K562 (cell line): ENCODE data around the gene LMBR1. TPM values are rescaled to one million over a fixed set of nuclear protein-coding genes. Genes with fewer than 3 reads are reported as not detected.

Experiments used
- polyA plus RNA-seq, 8 experiments: library from polyadenylated mRNA; depleted of rRNA in 4 of 8; stranded (reverse) in 5 of 8; unstranded in 3 of 8; fragments of >200 nt; fragmentation: Nextera tagmentation in 2 of 8; fragmentation: Illumina TruSeq in 1 of 8; extraction: Ambion mirVana in 2 of 8; extraction: Trizol in 1 of 8; gene quantifications; 2 replicates each; pipeline versions ENCODE4 v1.2.1 to v1.2.3, GENCODE V29; 2011 to 2014; ENCODE audit warnings: inconsistent platforms in 1 of 8, missing spikeins in 1 of 8
- total RNA-seq, 7 experiments: library from RNA; depleted of rRNA in 6 of 7; stranded (reverse); fragments of >200 nt in 6 of 7; fragmentation: Illumina TruSeq in 2 of 7; extraction: Trizol in 2 of 7; gene quantifications; 2 replicates each; pipeline versions ENCODE4 v1.2.1 to v1.2.3, GENCODE V29; 2011 to 2021; ENCODE audit warnings: low replicate concordance in 1 of 7
- TF ChIP-seq, protein P1 (sequence below), 2 experiments: fragments of 450-650 bp; IDR thresholded peaks; 2 replicates each; pipeline ENCODE4 v1.6.1; 2016; ENCODE audit warnings: mild to moderate bottlenecking in 2 of 2, borderline replicate concordance in 1 of 2, low read depth in 1 of 2, moderate library complexity in 1 of 2
- TF ChIP-seq, protein P2 (sequence below): fragments of 150-350 bp; IDR thresholded peaks from 2 replicates; pipeline ENCODE4 v1.6.1; 2014; ENCODE audit warnings: low read depth, mild to moderate bottlenecking, low read length, borderline replicate concordance
- TF ChIP-seq, protein P3 (sequence below): fragments of 250-450 bp; sonication (Bioruptor Pico); IDR thresholded peaks from 2 replicates; pipeline ENCODE4 v1.4.0; 2020; ENCODE audit warnings: mild to moderate bottlenecking, moderate library complexity

LMBR1 gene
- total and polyA plus RNA-seq, 9 of the 15 experiments (the other 6 are each of a cell fraction or from before 2014, with no cell fraction given) = 7.7 to 90.0 (median 59.9) TPM

DNA sequence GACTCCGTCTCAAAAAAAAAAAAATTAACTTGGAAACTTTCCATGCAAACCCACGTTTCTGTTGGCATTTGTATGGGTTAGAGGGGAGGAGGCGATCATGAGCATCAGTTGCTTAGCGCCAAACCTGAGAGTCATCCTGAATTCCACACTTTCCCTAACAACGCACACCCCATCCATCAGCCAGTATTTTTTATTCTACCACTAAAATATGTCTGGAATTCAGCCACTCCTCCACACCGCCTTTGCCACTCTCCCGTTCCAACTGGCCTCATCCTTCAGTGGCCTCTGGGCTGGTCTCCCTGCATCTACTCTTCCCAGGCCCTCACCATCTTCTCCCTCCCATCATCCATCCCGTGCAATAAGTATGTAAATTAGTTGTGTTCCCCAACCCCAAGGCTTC is 4.7 kb upstream of the LMBR1 start (continued):
- TF ChIP-seq, protein P1, sequence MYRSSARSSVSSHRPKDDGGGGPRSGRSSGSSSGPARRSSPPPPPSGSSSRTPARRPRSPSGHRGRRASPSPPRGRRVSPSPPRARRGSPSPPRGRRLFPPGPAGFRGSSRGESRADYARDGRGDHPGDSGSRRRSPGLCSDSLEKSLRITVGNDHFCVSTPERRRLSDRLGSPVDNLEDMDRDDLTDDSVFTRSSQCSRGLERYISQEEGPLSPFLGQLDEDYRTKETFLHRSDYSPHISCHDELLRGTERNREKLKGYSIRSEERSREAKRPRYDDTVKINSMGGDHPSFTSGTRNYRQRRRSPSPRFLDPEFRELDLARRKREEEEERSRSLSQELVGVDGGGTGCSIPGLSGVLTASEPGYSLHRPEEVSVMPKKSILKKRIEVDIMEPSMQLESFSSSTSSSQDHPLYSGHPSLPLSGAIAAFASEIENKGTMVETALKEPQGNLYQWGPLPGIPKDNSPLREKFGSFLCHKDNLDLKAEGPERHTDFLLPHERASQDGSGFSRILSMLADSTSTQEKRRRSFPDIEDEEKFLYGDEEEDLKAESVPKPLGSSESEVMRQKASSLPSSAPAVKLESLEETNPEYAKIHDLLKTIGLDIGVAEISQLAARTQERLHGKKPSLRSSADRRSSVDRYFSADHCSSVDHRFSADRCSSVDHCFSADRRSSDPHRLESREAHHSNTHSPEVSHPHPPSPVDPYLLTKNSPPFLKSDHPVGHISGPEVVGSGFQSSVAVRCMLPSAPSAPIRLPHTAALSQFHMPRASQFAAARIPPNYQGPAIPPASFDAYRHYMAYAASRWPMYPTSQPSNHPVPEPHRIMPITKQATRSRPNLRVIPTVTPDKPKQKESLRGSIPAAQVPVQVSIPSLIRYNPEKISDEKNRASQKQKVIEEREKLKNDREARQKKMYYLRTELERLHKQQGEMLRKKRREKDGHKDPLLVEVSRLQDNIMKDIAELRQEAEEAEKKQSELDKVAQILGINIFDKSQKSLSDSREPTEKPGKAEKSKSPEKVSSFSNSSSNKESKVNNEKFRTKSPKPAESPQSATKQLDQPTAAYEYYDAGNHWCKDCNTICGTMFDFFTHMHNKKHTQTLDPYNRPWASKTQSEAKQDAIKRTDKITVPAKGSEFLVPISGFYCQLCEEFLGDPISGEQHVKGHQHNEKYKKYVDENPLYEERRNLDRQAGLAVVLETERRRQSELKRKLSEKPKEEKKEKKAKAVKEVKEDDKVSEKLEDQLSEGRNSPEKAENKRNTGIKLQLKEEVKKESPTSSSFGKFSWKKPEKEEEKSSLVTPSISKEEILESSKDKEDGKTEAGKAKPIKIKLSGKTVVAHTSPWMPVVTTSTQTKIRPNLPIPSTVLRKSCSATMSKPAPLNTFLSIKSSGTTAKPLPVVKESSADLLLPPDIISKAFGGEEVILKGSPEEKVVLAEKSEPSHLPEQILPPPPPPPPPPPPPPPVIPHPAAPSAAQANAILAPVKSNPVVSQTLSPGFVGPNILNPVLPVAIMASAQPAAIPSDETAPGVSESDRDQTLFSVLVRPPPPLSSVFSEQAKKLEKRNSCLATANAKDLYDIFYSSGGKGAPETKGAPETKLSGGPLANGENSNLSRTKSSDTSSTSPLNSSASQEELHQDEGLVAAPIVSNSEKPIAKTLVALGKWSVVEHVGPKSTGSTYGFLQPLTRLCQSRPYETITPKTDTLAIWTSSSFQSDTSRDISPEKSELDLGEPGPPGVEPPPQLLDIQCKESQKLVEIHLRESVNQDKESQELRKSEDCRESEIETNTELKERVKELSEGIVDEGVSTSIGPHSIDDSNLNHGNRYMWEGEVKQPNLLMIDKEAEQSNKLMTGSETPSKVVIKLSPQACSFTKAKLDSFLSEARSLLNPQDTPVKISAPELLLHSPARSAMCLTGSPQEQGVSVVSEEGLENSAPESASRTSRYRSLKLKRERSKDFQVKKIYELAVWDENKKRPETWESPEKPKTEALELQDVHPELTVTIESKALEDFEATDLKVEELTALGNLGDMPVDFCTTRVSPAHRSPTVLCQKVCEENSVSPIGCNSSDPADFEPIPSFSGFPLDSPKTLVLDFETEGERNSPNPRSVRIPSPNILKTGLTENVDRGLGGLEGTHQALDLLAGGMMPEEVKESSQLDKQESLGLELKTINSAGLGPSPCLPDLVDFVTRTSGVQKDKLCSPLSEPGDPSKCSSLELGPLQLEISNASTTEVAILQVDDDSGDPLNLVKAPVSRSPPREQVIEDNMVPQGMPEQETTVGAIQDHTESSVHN (IDR thresholded peaks at IDR 0.05; ENCODE audit: borderline replicate concordance in 1 of 2, low read depth in 1 of 2) = no peak
- TF ChIP-seq, protein P2, sequence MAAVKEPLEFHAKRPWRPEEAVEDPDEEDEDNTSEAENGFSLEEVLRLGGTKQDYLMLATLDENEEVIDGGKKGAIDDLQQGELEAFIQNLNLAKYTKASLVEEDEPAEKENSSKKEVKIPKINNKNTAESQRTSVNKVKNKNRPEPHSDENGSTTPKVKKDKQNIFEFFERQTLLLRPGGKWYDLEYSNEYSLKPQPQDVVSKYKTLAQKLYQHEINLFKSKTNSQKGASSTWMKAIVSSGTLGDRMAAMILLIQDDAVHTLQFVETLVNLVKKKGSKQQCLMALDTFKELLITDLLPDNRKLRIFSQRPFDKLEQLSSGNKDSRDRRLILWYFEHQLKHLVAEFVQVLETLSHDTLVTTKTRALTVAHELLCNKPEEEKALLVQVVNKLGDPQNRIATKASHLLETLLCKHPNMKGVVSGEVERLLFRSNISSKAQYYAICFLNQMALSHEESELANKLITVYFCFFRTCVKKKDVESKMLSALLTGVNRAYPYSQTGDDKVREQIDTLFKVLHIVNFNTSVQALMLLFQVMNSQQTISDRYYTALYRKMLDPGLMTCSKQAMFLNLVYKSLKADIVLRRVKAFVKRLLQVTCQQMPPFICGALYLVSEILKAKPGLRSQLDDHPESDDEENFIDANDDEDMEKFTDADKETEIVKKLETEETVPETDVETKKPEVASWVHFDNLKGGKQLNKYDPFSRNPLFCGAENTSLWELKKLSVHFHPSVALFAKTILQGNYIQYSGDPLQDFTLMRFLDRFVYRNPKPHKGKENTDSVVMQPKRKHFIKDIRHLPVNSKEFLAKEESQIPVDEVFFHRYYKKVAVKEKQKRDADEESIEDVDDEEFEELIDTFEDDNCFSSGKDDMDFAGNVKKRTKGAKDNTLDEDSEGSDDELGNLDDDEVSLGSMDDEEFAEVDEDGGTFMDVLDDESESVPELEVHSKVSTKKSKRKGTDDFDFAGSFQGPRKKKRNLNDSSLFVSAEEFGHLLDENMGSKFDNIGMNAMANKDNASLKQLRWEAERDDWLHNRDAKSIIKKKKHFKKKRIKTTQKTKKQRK = no peak
- TF ChIP-seq, protein P3, sequence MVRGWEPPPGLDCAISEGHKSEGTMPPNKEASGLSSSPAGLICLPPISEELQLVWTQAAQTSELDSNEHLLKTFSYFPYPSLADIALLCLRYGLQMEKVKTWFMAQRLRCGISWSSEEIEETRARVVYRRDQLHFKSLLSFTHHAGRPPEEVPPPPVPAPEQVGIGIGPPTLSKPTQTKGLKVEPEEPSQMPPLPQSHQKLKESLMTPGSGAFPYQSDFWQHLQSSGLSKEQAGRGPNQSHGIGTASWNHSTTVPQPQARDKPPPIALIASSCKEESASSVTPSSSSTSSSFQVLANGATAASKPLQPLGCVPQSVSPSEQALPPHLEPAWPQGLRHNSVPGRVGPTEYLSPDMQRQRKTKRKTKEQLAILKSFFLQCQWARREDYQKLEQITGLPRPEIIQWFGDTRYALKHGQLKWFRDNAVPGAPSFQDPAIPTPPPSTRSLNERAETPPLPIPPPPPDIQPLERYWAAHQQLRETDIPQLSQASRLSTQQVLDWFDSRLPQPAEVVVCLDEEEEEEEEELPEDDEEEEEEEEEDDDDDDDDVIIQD (CRISPR knock-in tag) = no peak
